HG03280 (cell line): ENCODE measurements around the gene RPS27L.

ENCODE experiments used
- ATAC-seq: cut with Tn5 transposase; IDR thresholded peaks from one replicate; pipeline ENCODE4 v1.9.1; 2021; ENCODE audit warnings: mild to moderate bottlenecking, moderate library complexity; ENCODE audit not compliant: unreplicated experiment

The RPS27L gene

GRCh38 chr15:63157118-63157843, at the start of gene RPS27L:
RPS27L (minus strand) TSS chr15:63157477; CDS start chr15:63157405, 72 bp downstream.
- peak; percentile 90 for ATAC-seq

- ATAC-seq, result no peak
These were observed 48.8 kb upstream of the RPS27L start for GRCh38 chr15:63206079-63206478.

DNA sequence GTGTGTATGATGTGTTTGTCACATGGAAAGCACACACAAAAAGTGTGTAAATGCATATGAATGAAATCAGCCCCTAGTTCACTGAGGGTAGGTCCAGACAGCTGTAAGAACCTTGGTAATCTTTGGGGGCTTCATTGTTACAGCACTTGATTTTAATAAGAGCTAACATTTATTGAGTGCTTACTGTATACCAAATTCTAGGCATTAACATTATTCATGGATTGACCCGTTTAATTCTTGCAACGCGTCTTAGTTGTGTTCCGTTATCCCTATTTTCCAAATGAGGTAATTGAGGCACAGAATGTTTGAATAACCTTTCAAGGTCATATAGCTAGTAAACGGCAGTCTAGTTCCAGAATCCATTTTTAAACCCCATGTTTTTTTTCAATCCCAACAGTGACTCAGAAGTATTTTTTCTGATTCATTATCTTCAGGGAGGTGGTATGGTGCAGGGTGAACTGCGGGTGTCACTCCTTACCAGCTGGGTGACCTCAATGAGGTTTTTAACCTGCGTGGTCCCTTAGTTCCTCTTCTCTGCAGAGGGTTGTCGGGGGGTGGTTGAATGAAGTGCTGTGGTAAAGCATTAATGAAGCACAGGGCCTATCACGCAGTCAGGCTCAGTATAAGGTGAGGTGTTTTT, 46.3 kb upstream of the RPS27L start:
- no peak for ATAC-seq

- no peak for ATAC-seq
These were observed 45.6 kb upstream of the RPS27L start for GRCh38 chr15:63202861-63203260.

DNA sequence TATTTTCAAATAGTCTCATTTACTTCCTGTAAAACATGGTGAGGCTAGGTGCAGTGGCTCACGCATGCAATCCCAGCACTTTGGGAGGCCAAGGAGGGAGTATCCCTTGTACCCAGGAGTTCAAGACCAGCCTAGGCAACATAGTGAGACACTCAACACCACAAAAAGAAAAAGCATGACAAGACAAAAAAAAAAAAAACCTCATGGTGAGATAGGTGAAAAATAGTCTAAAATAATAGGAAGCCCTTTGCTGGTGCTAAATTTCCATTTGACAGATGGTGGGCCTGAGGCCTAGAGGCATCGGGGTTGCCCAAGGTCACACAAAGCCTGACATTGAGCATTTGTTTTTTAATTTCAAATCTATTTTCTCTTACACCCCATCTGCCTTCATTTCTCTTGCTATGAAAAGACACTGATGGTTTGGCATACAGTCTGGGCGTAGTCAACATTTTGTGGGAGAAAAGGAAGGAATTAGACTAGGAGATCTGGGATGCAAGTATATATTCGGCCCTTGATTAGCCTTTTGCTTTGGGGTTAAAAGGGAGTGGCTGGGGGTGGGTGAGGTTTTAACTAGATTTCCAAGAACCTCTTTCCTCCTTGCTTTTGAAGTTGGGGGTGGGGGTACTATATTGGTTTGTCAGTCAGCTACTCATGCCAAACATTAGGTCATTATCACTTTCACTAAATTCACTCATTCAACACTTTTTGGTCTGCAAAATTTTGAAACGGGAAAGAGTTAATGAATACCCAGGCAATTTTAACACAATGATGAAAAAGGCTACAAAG, 43.4 kb upstream of the RPS27L start:
- no peak for ATAC-seq

GRCh38 chr15:63198371-63199250, 41.3 kb upstream of the RPS27L start:
- no peak for ATAC-seq

DNA sequence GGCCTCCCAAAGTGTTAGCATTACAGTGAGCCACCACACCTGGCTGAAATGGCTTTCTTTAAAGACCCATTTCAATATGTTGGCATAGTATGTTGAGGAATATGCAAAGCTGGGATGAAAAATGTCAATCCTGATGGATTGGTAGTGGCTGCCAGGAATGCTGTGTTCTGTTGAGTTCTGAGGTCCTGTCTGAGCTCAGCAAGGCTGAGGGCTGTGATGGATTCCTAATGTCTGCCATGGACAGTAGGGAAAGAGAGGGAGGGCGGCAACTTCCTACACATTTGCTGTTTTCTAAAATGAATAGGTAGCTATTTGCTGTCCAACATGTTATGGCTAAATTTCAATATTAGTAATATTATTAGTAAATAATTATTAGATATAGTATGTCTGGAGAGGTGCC, 40.3 kb upstream of the RPS27L start:
- no peak for ATAC-seq

DNA sequence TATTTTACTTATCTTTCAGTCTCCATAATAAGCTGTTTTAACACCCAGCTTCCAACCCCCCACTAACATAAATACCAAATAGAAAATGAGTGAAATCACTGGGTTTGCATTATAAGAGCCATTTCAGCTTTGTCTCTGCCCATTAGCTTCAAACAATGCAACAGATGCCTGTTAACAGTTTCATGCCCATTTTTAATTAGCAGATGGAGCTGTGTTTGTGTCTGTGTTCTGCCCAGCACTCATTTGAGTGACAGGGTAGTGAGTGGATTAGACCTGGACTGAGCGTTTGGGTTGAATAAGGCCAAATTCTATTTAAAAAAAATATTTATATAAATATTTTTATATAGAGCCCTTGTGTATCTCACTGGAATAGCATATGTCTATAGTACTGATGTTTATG, 39.6 kb upstream of the RPS27L start:
- ATAC-seq, result no peak

DNA sequence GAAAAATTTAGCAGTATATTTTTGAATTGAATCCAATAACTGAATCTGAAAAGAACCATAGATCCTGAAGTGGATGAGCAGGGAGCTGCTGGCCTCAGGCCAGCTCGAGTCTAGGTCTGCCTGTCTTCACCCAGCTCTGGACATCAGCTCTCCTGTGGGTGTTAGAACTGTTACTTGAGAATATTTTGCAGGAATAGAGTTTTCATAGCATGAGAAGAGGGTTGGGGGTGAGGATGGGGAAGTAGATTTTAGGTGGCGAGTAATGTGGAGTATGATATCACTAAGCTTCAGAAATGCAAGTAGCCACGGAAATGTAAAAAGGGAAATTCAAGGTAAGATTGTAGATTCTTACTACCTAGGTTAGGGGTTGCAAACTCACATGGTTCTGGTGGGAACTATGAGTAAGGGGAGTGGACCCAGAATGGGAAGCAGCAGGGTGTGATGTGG, 38.3 kb upstream of the RPS27L start:
- ATAC-seq, result no peak

GRCh38 chr15:63194880-63195568, 37.7 kb upstream of the RPS27L start:
- ATAC-seq, result no peak

- no peak for ATAC-seq
These were observed 37.0 kb upstream of the RPS27L start for GRCh38 chr15:63194302-63194701.

DNA sequence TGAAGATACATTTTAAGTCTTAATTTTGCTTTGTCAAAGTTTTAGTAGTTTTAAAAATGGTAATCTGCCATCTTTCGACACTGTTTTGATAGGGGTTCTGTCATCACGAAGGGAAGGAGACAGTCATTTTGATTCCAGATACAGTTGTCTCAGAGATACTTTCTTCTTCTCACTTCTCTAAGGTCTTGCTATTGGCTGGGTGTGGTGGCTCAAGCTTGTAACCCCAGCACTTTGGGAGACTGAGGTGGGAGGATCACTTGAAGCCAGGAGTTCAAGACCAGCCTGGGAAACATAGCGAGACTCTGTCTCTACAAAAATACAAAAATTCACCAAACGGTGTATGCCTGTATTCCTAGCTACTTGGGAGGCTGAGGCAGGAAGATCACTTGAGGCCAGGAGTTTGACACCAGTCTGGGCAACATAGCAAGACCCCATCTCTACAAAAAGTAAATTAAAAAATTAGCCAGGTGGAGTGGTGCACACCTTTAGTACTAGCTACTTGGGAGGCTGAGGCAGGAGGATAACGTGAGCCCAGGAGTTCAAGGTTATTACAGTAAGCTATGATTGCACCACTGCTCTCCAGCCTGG, 35.4 kb upstream of the RPS27L start:
- no peak for ATAC-seq

DNA sequence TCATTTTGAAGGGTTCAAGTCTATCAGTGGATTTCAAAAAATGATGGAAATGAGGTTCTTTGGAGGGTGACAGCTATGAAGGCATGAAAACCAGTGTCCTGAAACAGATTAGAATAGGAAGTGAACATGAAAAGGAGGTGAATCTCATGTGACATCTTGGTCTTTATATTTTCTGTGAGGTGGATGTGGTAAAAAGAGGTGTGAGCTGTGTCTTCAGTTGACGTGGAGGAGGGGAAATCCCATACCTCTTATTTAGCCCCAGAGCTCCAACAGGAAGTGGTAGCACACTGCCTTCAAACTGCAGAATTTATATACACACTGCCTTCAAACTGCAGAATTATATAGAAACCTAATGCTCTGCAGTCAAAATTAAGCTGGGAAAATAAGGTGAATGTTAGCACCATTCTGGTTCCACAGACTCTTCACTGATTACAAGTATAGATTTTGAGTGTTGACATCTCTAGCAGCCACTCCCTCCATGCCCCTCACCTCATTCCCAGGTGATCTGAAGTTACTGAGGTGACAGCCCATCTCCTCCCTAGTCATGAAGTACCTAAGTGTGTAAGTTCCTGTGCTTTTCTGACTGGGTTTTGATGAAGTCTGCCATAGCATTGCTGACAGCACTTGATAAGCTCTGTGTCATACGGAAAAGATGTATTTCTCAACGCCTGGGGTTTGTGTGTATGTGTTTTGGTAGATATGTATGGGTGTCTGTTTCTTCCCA, 34.8 kb upstream of the RPS27L start:
- ATAC-seq, result peak; percentile 31

DNA sequence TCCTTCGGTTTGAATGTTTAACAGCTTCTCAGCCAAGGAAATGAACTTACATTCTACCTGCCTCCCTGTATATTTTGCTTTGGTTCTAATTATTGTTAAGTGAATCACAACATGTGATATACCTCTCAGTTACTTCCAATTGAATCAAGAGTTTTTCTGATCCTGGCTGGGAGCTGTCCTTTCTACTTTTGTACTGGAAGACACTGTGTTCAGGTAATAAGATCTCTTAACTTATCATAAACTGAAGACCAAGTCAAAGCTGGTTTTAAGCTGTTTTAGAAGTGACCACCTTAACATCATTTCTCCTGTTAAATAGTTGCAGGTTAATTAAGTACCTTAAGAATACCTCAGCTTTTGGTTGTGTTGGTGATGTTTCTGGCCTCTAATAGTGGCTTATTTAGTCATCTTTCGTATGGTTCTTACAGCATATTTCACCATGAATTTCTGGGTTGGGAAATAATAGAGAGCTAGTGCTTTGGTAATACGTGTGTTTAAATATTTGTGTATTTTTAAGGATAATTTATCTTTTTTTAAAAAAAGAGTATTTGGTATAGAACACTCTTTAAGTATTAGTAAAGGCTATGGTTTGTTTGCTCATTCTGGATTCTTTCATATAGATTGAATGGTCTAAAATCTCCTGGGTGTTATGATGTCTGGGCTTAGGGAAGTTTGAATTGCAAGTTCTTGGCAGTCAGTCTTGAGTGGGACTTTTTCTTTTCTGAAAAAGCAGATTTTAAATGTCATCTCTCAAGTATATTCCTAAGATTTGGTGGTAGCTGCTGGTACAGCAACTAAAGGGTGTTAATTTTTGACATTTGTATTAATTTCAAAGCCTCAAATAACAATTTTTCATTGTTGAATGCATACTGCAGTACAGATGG, 33.7 kb upstream of the RPS27L start:
- ATAC-seq, result no peak

GRCh38 chr15:63189941-63190768, 32.9 kb upstream of the RPS27L start:
- no peak for ATAC-seq

DNA sequence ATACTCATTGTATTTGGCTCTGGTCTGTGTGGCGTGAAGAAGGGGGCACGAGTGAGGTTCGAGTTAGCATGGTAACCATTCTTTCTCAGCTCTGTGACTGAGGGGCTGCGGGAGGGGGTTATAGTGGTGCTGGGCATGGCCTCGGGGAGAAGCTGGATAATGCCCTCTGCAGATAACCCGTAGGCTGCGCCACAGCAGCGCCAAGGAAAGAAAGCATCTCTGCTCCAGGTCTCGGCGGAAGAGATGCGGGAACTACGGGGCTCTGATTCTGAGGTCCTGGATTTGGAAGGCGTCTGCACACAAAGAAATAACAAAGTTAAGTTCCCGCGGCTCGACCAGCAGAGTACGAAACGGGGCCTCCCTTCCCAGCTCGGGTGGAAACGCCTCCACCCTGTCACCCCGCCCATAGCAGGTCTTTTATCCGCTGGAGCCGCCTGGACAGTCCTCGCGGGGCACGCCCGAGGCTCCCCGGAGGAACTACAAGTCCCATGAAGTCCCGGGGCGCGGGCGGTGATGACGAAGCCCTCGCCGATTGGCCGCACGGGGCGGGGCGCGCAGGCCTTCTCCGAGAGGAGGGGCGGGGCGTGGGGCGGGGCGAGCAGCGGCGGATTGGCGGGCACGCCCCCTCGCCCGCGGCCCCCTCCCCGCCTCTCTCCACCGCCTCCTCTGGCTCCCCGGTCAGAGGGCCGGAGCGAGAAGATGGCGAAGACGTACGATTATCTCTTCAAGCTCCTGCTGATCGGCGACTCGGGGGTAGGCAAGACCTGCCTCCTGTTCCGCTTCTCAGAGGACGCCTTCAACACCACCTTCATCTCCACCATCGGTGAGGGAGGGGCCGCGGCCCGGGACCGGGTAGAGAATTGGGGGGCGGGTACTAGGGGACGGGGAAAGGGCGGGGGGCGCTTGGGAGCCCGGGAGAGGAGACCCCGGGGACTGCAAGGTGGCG, 31.9 kb upstream of the RPS27L start, which contains the start of gene RAB8B:
RAB8B (plus strand) TSS at position 681 of the 946 bp plus-strand sequence; CDS start at position 700, 19 bp downstream.
- ATAC-seq, result peak; percentile 82
